ENCODE results near the gene SRL. TPM values are rescaled to one million over a fixed set of nuclear protein-coding genes. Genes with fewer than 3 reads are reported as not detected.

Gene SRL
- total and polyA plus RNA-seq, 2 of the 4 experiments (the other 2 are of a cell fraction) = under 0.01 to 0.14 TPM

GRCh38 chr16:4264546-4264945 is 22.7 kb upstream of the SRL start:
- no TSS peak for BruUV-seq (replicated peaks)
- H2BK5ac ChIP-seq (ENCODE audit: low read depth, low read length, poor library complexity, severe bottlenecking) = no peak overlapping the region
- peaks cover 13% of the 10 kb centered on the region for H3K4me1 ChIP-seq (ENCODE audit: control insufficient read depth, insufficient read depth, low read length)
- peaks cover 8% of the 10 kb centered on the region for H3K9me1 ChIP-seq (ENCODE audit: insufficient read depth, low read length)
- H3K36me3 ChIP-seq (ENCODE audit: control insufficient read depth, insufficient read depth, low read length) = peaks cover 8% of the 10 kb centered on the region; the same call in 1 of the 2 replicates
- no peak overlapping the region for H3K56ac ChIP-seq (ENCODE audit: extremely low read depth, insufficient read depth, low read length)
- CTCF ChIA-PET = no interaction called here
- H3K9me3 ChIP-seq (ENCODE audit: control insufficient read depth, insufficient read depth, low read length) = no peaks in the 10 kb centered on the region
- H2BK120ac ChIP-seq (ENCODE audit: low read depth, low read length) = peak overlapping the region; percentile 75; the same call in 1 of the 2 replicates
- no peak overlapping the region for H3K4me3 ChIP-seq (ENCODE audit: insufficient read depth, low read depth, low read length)
- H4K5ac ChIP-seq (ENCODE audit: low read depth, low read length) = no peak overlapping the region; the same call in 1 of the 2 replicates
- dilution Hi-C loops (cut with HindIII; ENCODE audit: low sequenced_read_pairs, unreplicated experiment) (no loop called here), intact Hi-C loops (cut with micrococcal nuclease) (no loop called here), in situ Hi-C loops (cut with MboI; ENCODE audit: low sequenced_read_pairs) (no loop called here)
- no peaks in the 10 kb centered on the region; the same call in 1 of the 2 replicates for H4K20me1 ChIP-seq (ENCODE audit: insufficient read depth, low read length)
- H2AK9ac ChIP-seq (replicated peaks; ENCODE audit: low read depth, low read length, poor library complexity) = peak overlapping the region; percentile 94
- POLR2A ChIA-PET (ENCODE audit: unreplicated experiment) = no interaction called here
- H2AK5ac ChIP-seq (ENCODE audit: low read depth, low read length) = peak overlapping the region; percentile 74; the same call in 1 of the 2 replicates
- H2BK15ac ChIP-seq (ENCODE audit: low read depth, low read length) = peak overlapping the region; percentile 39; the same call in 1 of the 3 replicates
- H2AFZ ChIP-seq (replicated peaks; ENCODE audit: low read length, poor library complexity) = peak overlapping the region; percentile 85
- no peak overlapping the region for H2BK20ac ChIP-seq (ENCODE audit: low read depth, low read length)
- H3K27me3 ChIP-seq (ENCODE audit: control insufficient read depth, insufficient read depth, low read length) = no peaks in the 10 kb centered on the region
- H3K9ac ChIP-seq (ENCODE audit: low read depth, low read length) = peak overlapping the region; percentile 36; the same call in 1 of the 2 replicates
- H3K79me1 ChIP-seq (ENCODE audit: low read depth in 1 of 2, low read length in 2 of 2) = peaks cover 26 to 60% of the 10 kb centered on the region in 2 experiments
- H4K8ac ChIP-seq (ENCODE audit: low read depth in 2 of 2, low read length in 2 of 2) = peak overlapping the region; percentile 42 to 86; a peak in 3 of 4 replicates
- H3K18ac ChIP-seq (ENCODE audit: low read depth, low read length) = no peak overlapping the region; the same call in 1 of the 2 replicates
- H3K14ac ChIP-seq (replicated peaks; ENCODE audit: low read depth, low read length) = no peak overlapping the region; the same call in 1 of the 2 replicates
- H3K4ac ChIP-seq (ENCODE audit: low read depth, low read length) = peak overlapping the region; percentile 76
- peak overlapping the region; percentile 95; the same call in 1 of the 2 replicates for H3K23ac ChIP-seq (ENCODE audit: low read depth, low read length)
- DNase-seq (no peak), ATAC-seq (ENCODE audit: low read depth) (peak; percentile 13; the same call in 1 of the 2 replicates)
- H3K27ac ChIP-seq (ENCODE audit: insufficient read depth, low read length) = peak overlapping the region; percentile 49; the same call in 1 of the 2 replicates
- no peak for TF ChIP-seq RAD21 (IDR thresholded peaks at IDR 0.05; ENCODE audit: low read length)
- no peak for TF ChIP-seq CEBPB (IDR thresholded peaks at IDR 0.05; ENCODE audit: low read depth, low read length)
- TF ChIP-seq BHLHE40 (IDR thresholded peaks at IDR 0.05; ENCODE audit: low read depth, low read length) = no peak
- TF ChIP-seq MAZ (IDR thresholded peaks at IDR 0.05; ENCODE audit: borderline replicate concordance, low read depth, low read length) = no peak
- no peak for TF ChIP-seq CHD1 (IDR thresholded peaks at IDR 0.05; ENCODE audit: low read depth, low read length)
- TF ChIP-seq MXI1 (IDR thresholded peaks at IDR 0.05; ENCODE audit: borderline replicate concordance, low read depth, low read length) = no peak
- TF ChIP-seq ELK1 (IDR thresholded peaks at IDR 0.05; ENCODE audit: borderline replicate concordance, low read depth, low read length) = no peak
- no peak for TF ChIP-seq USF2 (IDR thresholded peaks at IDR 0.05; ENCODE audit: low read depth, low read length)
- no peak for TF ChIP-seq SMC3 (IDR thresholded peaks at IDR 0.05; ENCODE audit: low read depth, low read length)
- TF ChIP-seq RCOR1 (IDR thresholded peaks at IDR 0.05; ENCODE audit: insufficient replicate concordance, low read length) = no peak
- no peak for TF ChIP-seq POLR2A (IDR thresholded peaks at IDR 0.05; ENCODE audit: low read depth, low read length)
- no peak for TF ChIP-seq NFE2L2 (IDR thresholded peaks at IDR 0.05; ENCODE audit: low read depth, low read length)
- TF ChIP-seq RFX5 (IDR thresholded peaks at IDR 0.05; ENCODE audit: low read depth, low read length) = no peak
- TF ChIP-seq CTCF (conservative IDR thresholded peaks at IDR 0.05; ENCODE audit: low read depth, low read length) = no peak
- no peak for TF ChIP-seq FOS (IDR thresholded peaks at IDR 0.05; ENCODE audit: low read depth, low read length)
- TF ChIP-seq MAFK (IDR thresholded peaks at IDR 0.05; ENCODE audit: low read depth, low read length) = no peak
- H3K4me2 ChIP-seq (ENCODE audit: low read depth, low read length) = no peak overlapping the region
- WGBS, 2 experiments (ENCODE audit: extremely low coverage in 2 of 2, insufficient read length in 1 of 2) = 18% methylated on average over 2 of the region's 5 CpGs; no CpG with 5 or more reads in 1 of the 2 experiments
- H4K91ac ChIP-seq (ENCODE audit: insufficient read depth, low read depth, low read length) = peak overlapping the region; percentile 68; the same call in 1 of the 2 replicates
